Measurements from ENCODE around the gene CYP26A1. TPM values are rescaled to one million over a fixed set of nuclear protein-coding genes. Genes with fewer than 3 reads are reported as not detected.

Gene CYP26A1
- total RNA-seq, 1 donor from 2014 or later = 4.2 TPM

DNA sequence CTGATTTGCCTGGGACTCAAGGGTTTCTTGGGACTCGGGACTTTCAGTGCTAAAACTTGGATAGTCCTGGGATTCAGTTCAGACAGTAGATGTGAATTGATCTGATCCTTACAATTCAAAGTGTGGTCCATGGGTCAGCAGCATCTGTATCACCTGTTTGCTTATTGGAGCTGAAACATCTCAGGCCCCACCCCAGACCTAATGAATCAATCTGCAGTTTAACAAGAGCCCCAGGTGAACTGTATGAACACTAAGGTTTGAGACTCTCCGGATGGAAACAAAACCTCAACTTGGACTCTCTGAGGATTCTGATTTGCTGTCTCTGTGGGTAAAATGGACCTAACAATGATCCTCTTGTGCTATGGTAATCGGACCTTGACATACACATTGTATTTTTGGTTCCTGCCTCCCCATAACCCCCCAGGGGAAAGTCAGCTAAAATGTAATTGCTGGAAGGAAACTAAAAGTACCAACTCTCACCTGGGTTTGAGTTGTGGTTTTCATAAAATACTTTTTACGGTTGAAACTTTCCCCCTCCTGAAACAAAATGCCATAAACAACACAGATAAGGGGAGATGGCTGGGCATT is 11.7 kb downstream of the CYP26A1 start:
- Mint-ChIP-seq H3K9me3 (no peaks in the 10 kb centered on the region), H3K27ac (no peak overlapping the region), H3K27me3 (peaks cover 48% of the 10 kb centered on the region), H3K36me3 (no peaks in the 10 kb centered on the region), H3K4me3 (no peak overlapping the region), H3K4me1 (ENCODE audit: unreplicated experiment) (no peaks in the 10 kb centered on the region)
- DNase-seq (ENCODE audit: extremely low spot score, unreplicated experiment) = no peak
- TF ChIP-seq, protein P1, sequence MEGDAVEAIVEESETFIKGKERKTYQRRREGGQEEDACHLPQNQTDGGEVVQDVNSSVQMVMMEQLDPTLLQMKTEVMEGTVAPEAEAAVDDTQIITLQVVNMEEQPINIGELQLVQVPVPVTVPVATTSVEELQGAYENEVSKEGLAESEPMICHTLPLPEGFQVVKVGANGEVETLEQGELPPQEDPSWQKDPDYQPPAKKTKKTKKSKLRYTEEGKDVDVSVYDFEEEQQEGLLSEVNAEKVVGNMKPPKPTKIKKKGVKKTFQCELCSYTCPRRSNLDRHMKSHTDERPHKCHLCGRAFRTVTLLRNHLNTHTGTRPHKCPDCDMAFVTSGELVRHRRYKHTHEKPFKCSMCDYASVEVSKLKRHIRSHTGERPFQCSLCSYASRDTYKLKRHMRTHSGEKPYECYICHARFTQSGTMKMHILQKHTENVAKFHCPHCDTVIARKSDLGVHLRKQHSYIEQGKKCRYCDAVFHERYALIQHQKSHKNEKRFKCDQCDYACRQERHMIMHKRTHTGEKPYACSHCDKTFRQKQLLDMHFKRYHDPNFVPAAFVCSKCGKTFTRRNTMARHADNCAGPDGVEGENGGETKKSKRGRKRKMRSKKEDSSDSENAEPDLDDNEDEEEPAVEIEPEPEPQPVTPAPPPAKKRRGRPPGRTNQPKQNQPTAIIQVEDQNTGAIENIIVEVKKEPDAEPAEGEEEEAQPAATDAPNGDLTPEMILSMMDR (conservative IDR thresholded peaks at IDR 0.05) = no peak

DNA sequence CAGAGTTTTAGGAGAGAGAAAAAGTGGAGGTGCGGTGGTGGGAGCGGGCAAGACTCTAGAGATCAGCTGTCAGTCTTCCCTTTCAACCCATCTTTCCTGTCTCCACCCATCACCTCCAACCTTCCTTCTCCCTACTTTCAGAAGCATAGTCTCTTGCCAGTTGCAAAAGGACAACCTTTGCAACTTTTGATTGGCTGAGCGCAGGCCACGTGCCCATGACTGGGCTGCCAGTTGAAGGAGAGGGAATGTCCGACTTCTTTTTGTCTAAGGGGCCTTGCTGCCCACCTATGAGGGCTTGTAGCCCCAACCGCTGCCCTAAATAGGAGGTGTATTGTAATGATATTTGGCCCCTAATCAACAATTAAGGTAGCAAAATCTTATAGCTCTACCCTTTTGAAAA is 12.6 kb downstream of the CYP26A1 start:
- H3K36me3 Mint-ChIP-seq = no peaks in the 10 kb centered on the region
- no peak overlapping the region for H3K27ac Mint-ChIP-seq
- H3K27me3 Mint-ChIP-seq = peaks cover 43% of the 10 kb centered on the region
- peak; percentile 31 for DNase-seq (ENCODE audit: extremely low spot score, unreplicated experiment)
- H3K4me3 Mint-ChIP-seq = no peak overlapping the region
- no peaks in the 10 kb centered on the region for H3K4me1 Mint-ChIP-seq (ENCODE audit: unreplicated experiment)
- TF ChIP-seq, protein P1 (conservative IDR thresholded peaks at IDR 0.05) = no peak
- H3K9me3 Mint-ChIP-seq = no peaks in the 10 kb centered on the region

DNA sequence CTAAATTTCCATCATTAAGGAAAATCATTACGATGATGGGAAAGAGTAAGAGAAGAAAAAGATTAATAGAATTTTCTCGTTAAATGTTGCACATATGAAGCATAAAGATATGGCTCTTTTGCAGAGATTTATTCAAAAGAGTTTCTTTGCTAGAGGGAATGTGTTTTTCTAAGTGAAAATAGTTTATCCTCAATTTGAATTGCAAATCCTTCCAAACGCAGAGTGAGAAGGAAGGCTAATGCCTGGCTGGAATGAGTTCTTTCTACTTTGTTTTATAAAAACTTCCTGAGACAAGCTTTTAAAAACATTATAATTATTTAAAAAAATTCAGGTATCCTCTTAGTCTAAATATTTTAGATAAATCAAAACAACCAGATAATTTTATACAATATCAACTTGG is 14.2 kb downstream of the CYP26A1 start:
- Mint-ChIP-seq H3K27me3 (peaks cover 32% of the 10 kb centered on the region), H3K27ac (no peak overlapping the region), H3K36me3 (no peaks in the 10 kb centered on the region), H3K4me1 (ENCODE audit: unreplicated experiment) (no peaks in the 10 kb centered on the region), H3K9me3 (no peaks in the 10 kb centered on the region), H3K4me3 (no peak overlapping the region)
- TF ChIP-seq, protein P1 (conservative IDR thresholded peaks at IDR 0.05) = no peak
- DNase-seq (ENCODE audit: extremely low spot score, unreplicated experiment) = no peak

DNA sequence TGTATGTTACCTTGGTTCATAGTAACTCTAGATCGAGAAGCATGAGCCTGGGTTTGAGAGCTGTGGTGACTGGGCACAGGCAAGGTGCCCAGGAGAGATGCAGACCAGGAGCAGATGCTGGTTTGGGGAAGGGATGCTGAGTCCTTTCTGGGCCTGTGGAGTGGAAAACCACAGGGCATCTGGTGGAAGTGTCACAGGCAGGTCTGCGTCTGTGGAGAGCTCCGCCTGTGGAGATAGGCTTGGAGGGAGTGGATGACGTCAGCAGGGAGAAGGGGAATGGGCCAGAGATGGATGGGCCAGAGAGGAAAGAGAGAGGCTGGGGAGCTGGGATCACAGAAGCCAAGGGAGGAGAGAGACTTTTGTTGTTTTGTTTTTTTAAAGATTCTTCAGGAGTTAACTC is 14.8 kb downstream of the CYP26A1 start:
- Mint-ChIP-seq H3K4me3 (no peak overlapping the region), H3K4me1 (ENCODE audit: unreplicated experiment) (no peaks in the 10 kb centered on the region)
- TF ChIP-seq, protein P1 (conservative IDR thresholded peaks at IDR 0.05) = no peak

DNA sequence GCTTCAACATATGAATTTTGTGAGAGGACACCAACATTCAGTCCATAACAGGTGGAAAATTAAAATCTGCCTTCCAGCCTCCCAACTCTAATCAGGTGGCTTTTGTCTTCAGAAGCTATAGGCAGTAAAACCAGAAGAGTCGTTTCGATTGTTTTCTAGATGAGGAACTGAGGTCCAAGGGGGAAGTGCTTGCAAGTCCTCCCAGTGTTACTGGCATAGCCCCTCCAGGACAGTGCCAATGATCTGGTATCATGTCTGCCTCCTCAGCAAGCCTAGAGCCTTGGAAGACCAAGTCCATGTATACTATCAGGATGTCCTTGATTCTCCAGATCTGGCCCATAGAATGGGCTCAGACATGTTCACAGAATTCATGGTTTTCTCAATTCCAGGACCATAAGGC is 16.9 kb downstream of the CYP26A1 start:
- Mint-ChIP-seq H3K27ac (no peak overlapping the region), H3K4me1 (ENCODE audit: unreplicated experiment) (no peaks in the 10 kb centered on the region), H3K9me3 (no peaks in the 10 kb centered on the region), H3K4me3 (no peak overlapping the region), H3K27me3 (peaks cover 27% of the 10 kb centered on the region), H3K36me3 (no peaks in the 10 kb centered on the region)
- TF ChIP-seq, protein P1 (conservative IDR thresholded peaks at IDR 0.05) = no peak
- no peak for DNase-seq (ENCODE audit: extremely low spot score, unreplicated experiment)

More for the DNA sequence above, 14.8 kb downstream of the CYP26A1 start:
- Mint-ChIP-seq H3K36me3 (no peaks in the 10 kb centered on the region), H3K27me3 (peaks cover 26% of the 10 kb centered on the region), H3K27ac (no peak overlapping the region), H3K9me3 (no peaks in the 10 kb centered on the region)
- peak; percentile 25 for DNase-seq (ENCODE audit: extremely low spot score, unreplicated experiment)

DNA sequence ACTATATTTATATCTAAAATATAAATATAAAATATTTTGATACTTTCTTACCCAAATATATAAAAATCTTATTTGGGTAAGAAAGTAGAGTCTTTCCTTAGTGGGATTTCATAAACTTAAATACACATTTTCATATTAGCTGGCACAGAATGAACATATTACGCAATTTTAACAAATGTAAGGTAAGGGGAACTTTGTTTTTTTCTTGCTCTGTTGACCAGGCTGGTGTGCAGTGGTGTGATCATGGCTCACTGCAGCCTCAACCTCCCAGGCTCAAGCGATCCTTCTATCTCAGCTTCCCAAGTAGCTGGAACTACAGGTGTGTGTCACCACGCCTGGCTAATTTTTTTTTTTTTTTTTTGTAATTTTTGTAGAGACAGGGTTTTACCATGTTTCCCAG is 18.3 kb downstream of the CYP26A1 start:
- Mint-ChIP-seq H3K27me3 (peaks cover 19% of the 10 kb centered on the region), H3K27ac (no peak overlapping the region)

More for the DNA sequence above, 18.3 kb downstream of the CYP26A1 start:
- Mint-ChIP-seq H3K9me3 (no peaks in the 10 kb centered on the region), H3K4me3 (no peak overlapping the region), H3K36me3 (no peaks in the 10 kb centered on the region), H3K4me1 (ENCODE audit: unreplicated experiment) (no peaks in the 10 kb centered on the region)
- TF ChIP-seq, protein P1 (conservative IDR thresholded peaks at IDR 0.05) = no peak
- DNase-seq (ENCODE audit: extremely low spot score, unreplicated experiment) = no peak
